Fibroblast of skin of abdomen (primary cell): ENCODE data around the gene HNF1A.
"Not testable (repeated sequence)": the region's sequence is repeated elsewhere in the genome, so short reads cannot be mapped to it uniquely, and the experiment has no call there.

Source experiments
- DNase-seq: peaks from one replicate; pipeline ENCODE4 v3.0.0-alpha.2; 2013

The HNF1A gene

DNA sequence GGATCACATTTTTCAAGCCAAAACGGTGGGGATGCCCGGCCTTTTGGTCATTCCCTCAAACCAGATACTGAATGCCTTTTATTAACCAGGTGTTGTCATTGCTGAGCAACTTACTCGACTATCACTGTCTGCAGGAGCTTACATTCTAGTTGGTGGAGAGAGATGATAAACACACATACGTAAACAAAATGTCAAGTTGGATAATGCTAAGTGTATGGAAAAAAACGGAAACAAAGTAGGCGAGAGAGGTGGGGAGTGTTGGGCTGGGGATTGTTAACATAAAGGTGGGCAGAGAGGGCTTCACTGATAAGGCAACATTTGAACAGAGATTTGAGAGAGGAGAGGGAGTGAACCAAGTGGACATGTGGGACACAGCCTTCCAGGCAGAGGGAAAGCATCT lies 33.5 kb downstream of the HNF1A start:
- DNase-seq: no peak

DNA sequence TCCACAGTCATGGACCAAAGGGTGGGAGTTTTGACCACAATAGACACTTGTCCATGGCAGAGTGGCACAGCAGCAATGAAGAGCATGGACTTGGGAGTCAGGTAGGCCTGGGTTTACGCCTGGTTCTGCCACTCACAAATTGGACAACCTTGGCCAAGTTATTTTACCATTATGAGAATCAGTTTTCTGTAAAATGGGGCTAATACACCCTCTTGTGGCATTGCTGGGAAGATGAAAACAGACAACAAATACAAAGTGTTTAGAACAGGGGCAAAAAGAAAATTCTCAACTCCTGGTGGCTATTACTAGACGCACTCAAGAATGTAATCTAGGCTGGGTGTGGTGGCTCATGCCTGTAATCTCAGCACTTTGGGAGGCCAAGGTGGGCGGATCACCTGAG lies 35.4 kb downstream of the HNF1A start:
- no peak for DNase-seq

DNA sequence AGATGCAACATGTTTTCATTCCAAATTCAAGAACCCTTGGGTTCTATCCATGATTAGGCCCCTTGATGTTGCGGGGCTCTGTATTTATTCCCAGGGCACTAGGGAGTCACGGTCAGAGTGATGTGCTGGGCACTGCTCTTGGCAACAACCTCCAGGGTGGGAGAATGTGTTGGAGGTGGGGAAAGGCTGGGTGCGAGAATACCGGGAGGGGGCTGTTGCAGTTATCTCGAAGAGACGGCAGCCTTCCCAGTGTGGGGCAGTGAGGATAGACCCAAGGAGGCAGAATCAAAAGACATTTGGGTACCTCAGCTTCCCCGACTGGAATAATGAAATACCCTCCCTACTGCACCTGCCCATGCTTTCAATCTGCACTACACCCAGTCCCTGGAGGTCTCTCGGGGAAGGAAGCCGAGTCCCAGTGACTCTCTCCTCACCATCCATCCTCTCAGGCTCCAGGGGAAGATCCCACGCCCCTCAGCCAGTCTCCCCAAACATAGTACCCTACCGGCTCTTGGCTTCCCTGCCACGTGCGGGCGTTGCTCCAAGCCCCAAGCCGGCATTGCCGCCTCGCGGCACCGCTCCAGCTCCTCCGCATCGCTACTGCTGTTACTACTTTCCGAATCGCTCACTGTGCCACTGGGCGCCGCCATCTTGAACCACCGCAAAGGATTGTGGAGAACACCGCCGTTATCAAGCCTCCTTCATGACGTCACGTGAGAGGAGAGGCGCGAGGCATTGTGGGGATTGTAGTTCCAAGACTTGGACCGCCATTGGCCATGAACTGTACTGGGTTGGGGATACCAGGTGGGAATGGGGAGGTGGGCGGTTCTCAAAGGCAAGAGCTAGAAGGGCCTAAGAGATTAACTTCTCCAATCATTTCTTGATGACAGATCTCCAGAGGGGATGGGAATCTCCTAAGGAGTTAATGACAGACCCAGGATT lies 37.8 kb downstream of the HNF1A start, which contains the start of gene C12orf43:
TSS of gene C12orf43 (minus strand) at position 663 of the 942 bp plus-strand sequence. CDS start at position 650, 13 bp downstream.
- peak; percentile 89 for DNase-seq

DNA sequence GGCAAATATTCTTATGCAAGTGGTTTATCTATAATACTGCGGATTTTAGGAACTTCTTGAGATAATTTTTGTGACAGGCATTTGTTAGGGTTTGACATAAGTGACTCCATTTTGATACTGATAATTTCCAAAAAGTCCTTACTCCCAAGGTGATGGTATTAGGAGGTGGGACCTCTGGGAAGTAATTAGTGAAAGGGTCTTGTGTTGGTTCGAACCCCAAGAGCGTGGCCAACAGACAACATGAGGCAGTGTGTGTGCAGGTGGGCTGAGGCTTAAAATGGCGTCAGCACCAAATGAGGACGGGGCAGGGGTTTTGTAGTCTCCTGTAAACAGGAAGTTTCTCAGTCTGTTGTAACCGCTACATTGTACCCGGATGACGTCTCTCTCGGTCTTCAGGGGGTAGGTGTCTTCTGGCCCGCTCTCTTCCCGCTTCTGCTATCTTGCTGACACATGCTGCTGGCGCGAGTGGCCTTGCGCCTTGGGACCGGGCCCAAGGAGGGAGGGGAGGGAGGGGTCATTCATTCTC lies 39.7 kb downstream of the HNF1A start:
- no peak for DNase-seq

DNA sequence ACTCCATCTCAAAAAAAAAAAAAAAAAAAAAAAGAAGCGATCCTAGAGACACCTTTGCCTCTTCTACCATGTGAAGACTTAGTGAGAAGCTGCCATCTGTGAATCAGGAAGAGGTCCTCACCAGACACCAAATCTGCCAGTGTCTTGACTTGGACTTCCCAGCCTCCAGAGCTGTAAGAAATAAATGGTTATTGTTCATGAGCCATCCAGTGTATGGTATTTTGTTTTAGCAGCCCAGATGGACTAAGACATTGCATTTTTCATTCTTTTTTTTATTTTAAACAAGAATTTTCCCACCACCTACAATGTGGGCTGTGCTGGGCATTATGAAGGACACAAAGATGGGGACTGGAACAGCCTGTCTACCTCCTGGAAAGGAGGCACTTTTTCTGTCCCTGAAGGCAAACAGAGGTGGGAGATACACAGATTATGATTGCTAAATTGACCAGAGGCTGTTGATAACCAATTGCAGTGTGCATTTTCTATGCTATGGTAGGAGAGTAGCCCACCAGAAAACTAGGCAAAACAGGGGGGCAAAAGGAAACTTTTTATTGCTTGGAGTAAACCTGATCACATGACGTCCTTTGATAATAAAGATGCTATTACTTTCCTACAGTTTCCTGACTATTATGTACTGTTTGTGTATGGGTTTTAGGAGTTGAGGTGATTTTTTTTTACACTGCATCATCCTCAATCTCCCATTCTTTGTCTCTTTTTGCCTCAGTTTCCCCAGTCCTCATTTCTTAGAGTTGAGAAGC lies 40.7 kb downstream of the HNF1A start:
- DNase-seq: no peak

DNA sequence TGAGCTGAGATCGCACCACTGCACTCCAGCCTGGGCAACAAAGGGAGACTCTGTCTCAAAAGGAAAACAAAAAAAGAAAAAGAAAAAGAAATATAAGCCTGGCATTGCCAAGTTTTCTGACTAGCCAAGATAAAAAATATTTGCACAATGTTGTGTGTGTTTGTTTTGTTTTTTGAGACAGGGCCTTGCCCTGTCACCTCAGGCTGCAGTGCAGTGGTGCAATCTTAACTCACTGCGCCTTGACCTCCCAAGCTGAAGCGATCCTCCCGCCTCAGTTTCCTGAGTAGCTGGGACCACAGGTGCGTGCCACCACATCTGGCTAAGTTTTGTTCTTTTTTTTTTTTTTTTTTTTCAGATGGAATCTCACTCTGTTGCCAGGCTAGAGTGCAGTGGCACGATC lies 43.4 kb downstream of the HNF1A start:
- no peak for DNase-seq

DNA sequence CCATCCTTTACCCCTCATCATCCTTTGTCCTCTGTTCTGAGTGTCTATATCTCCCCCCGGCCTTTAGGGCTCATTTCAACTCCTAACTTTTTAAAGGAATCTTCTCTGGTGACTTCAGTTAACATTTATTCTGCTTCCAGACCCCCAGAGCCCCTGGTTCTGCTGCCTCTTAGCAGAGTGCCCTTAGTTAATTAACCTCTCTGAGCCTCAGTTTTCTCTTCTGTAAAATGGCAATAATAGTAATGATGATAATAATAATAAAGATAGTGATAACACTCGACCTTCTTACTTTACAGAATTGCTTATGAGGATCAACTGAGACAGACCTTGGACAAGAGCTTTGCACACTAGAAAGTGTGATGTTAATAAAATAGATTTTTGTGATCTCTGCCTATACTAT lies 44.4 kb downstream of the HNF1A start:
- DNase-seq: no peak

DNA sequence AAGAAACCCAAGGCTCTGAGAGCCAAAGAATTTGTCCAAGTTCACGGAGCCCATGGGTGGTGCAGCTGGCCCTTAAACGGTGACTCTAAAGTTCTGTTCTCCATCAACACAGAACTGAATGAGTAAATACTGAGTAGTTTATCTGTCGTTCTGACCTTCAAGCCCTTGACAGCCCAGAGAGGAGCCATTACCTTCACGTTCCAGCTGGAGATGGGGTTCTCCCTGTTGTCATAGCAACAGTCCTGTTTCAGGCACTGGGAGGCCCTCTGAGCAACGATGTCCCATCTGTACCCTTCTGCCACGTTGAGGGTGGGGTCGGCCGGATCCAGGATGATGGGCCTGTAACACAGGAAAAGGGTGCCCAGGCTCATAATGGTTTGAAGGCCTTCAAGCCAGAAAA lies 45.5 kb downstream of the HNF1A start:
- no peak for DNase-seq

DNA sequence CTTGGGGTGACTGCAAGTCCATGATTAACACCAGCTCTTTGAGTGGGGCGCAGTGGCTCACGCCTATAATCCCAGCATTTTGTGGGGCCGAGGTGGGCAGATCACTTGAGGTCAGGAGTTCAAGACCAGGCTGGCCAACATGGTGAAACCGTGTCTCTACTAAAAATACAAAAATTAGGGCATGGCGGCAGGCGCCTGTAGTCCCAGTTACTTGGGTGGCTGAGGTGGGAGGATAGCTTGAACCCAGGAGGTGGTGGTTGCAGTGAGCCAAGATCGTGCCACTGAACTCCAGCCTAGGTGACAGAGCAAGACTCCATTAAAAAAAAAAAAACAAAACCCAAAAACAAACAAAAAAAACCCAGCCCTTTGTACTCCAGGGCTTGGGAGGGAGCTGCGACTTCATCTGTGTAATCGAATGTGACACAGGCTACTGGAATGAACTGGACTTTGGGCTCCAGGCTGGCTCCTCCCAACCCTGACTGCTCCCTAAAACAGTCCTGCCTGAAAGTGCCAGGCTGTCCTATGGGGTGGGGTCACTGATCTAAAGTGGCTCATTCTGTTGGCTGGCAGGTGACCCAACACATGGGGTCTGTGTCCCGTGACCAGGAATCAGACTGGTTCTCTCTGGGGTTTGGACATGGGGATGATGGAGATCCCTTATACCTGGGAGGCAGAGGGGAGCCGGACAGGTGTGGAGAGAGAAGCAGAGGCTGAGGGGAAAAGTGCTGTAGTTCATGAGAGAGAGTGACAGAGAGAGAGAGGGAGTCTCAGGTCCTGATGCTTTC lies 47.3 kb downstream of the HNF1A start:
- DNase-seq: no peak

DNA sequence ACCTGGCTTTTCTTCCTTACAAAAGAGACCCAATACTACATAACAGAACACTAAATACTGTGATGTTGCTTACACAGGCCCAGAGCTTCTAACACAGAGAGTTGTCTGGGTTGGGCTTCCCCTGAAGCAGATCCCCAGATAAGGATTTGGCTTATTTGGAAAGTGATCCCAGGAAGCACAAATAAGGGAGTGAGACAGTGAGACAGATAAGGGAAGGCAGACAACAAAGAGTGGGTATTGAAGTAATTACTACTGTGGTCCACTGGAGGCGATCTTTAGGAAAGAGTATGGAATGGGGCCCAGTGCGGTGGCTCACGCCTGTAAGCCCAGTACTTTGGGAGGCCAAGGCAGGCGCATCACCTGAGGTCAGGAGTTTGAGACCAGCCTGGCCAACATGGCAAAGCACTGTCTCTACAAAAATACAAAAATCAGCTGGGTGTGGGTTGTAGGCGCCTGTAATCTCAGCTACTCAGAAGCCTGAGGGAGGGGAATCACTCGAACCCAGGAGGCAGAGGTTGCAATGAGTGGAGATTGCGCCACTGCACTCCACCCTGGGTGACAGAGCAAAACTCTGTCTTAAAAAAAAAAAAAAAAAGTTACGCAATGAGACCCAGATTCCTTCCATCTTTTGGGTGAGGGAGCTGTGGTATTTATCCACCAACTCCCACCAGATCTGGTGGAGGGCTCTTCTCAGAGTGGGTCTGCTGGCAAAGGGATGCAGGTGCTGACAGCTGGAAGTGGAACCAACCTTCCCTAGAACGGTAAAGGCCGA lies 48.1 kb downstream of the HNF1A start:
- no peak for DNase-seq

DNA sequence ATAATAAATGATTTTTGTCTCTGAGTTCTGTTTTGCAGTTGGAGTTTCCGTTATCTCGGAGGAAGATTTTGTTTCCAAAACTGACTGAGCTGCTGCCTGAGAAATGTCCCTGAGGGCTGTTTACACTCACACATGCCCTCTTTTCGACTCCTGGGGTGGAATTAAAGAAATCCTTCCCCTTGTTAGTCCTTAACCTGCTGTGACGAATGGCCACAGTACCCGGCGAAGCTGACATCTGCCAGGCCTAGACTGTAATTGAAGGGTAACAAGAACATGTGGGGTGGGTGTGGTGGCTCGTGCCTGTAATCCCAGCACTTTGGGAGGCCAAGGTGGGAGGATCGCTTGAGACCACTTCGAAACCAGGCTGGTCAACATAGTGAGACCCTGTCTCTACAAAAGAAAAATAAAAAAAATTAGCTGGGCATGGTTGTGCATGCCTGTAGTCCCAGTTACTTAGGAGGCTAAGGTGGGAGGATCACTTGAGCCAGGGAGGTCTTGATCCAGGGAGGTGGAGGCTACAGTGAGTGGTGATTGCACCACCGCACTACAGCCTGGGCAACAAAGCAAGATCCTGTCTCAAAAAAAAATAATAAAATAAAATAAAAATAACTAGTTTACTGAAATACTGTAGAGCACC lies 52.4 kb downstream of the HNF1A start:
- no peak for DNase-seq

DNA sequence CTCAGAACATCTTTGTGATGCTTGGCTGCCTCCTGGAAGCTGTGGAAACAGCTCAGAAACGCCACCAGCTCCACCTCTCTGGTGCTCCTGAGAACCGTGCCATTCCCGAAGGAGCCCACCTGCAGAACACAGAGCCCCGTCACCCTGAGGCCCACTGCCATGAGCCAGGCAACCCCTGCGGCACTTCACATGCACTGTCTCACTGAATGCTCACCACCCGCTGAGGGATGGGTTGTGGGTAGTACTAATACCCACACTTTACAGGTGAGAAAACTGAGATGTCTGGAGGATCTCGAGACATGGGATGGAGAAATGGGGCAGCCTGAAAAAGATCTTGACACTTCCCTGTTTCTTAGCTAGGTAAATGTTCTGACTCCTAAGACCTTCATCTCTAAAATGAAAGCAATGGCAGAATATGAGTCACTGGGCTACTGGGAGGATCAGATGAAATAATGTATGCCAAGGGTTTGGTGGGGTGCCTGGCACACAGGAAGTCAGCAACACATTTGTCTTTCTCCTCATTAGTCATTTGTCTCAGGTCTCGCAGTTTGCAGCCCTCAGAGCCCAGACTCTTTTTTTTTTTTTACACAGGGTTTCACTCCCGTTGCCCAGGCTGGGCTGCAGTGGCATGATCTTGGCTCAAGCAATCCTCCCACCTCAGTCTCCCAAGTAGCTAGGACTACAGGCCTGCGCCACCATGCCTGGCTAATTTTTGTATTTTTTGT lies 55.4 kb downstream of the HNF1A start:
- DNase-seq: peak; percentile 20

DNA sequence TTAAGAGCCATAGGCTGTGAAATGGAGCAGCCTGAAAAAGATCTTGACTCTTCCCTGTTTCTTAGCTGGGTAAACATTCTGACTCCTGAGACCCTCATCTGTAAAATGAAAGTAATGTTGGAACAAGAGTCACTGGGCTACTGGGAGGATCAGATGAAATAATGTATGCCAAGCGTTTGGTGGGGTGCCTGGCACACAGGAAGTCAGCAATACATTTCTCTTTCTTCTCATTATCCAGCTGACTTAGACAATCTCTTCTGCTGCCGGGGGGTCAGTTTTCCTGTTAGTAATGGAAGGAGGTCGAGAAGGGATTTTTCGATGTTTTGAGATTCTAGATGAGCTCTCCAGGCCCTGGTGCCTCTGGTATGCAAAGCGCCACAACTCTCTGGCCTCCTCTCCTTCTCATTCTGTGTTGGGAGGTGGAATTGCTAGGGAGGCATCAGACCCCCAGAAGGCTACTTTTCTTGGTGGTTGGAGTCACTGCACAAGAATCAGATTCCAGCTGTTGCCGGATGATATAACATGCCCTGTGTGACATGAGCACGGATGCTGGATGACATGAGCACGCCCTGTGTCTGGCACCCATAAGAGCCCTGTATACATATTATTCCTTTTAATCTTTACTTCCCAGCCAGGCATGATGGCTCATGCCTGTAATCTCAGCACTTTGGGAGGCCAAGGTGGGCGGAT lies 56.4 kb downstream of the HNF1A start:
- DNase-seq: no peak

DNA sequence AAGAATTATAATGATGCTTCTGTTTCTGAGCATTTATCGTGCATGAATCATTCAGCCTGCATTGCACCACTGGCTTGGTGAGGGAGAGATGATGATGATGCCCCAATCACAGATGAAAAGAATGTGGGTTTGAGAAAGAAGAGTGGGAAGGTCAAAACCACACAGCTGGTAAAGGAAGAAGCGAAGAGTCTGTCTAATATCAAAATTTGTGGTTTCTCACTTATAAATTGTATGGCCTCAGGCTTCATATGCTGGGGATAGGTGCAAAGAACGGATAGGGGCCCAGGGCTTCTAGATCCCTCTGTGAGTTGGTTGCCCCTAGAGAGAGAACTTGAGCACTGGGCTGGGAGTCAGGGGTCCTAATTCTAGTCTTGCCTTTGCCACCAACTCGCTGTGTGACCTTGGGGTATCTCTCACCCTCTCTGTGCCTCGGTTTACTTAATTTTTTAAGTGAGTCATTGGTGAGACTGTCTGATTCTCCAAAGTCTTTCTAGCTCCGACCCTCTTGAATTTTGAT lies 58.5 kb downstream of the HNF1A start:
- DNase-seq: peak; percentile 71

DNA sequence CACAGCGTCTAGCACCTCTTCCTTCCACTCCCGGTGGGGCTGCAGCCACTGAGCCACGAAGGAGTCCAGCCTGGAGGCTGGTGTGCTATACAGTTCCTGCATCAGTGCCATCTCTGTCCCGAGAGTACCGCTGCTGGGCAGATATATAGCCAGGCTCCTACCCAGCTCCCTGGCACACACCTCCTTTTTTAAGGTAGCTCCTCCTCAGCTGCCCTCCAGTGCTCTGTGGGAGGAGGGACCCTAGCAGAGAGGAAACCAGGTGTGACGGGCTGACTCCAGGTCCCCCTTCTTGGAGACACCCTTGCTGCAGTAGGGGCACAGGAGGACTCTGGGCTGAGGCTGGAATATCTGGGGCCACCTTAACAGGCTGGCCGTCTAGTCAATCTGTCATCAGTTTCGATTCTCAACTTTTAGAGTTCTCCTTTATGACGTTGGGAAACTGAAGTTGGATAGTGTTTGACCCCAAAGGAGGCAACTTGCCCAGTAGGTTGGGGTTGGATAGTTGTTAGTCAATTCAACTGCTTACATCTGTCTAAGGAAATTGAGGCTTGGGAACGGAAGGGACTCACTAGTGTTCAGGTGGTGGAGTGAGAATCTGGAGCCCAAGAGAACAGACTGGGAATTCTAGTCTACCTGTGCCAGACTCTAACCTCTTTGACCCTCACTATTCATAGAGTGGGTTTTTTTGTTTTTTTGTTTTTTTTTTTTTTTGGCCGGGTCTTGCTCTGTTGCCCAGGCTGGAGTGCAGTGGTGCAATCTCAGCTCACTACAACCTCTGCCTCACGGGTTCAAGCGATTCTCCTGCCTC lies 60.7 kb downstream of the HNF1A start, which contains the start of gene OASL:
TSS of gene OASL (minus strand) at position 386 of the 808 bp plus-strand sequence. CDS start at position 111, 275 bp downstream.
- peak; percentile 15 for DNase-seq

DNA sequence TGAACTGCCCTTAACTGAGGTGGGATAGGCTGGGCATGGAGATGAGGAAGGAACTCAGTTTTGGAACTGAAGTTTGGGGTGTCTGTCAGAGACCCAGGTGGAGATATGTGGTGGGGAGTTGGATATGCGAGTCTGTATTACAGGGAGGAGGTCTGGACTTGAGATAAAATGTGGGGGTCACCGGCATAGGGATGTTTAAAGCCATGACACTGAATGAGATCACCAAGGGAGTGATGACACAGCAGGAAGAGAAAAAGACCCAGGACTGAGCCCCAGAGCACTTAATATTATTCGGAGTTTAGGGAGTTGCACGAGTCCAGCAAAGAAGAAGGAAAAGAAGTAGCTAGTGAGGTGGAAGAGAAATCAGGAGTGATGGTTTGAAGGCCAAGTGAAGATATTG lies 64.7 kb downstream of the HNF1A start:
- DNase-seq: no peak

DNA sequence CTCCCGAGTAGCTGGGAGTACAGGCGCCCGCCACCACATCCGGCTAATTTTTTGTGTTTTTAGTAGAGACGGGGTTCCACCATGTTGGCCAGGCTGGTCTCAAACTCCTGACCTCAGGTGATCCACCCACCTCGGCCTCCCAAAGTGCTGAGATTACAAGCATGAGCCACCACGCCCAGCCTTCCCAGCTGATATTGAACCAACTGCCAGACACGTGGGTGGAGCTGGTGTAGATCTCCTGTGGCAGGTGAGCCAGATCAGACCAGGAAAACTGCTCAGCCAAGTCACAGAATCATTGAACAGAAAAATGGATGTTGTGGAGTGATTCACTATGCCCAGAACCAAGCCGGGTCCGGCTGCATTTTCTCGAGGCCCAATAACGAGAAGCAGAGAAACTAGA lies 69.1 kb downstream of the HNF1A start:
- DNase-seq: not testable (repeated sequence)

DNA sequence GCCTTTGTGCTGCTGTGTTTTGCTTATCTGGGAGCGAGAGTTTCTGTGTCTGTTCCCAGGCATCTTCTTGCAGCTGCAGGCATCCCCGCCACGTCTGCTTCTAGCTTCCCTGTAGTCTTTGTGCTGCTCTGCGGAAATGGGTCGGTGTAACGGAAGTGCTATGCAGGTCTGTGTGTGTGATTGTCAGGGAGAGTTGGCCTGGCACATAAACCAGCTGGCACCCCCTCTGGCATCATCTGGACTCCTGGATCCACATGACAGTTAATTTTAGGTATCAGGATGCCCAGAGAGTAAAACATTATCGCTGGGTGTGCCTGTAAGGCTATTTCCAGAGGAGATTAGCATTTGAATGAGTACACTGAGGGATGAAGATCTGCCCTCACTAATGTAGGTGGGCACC lies 70.1 kb downstream of the HNF1A start:
- DNase-seq: no peak

DNA sequence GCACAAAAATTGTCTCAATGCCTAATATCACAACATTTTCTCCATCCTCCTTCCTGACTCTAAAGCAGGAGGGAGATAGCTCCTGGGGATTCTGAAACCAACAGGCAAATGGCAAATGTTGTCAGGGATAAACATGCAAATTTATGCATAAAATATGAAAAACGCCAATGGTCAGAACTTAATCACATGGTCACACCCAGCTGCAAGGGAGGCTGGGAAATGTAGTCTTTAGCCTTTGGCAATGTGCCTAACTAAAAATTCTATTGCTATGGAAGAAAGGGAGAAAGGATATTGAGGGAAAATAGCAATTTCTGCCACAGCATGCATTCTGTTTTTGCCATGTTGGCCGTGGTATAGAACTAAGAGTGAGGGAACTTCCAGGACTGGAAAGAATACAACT lies 72.4 kb downstream of the HNF1A start:
- DNase-seq: no peak
